Skin of body (tissue), 2 donors: Measurements from ENCODE around the gene FN1. TPM values are rescaled to one million over a fixed set of nuclear protein-coding genes. Genes with fewer than 3 reads are reported as not detected.
A peak's percentile ranks its signal among the peaks of the same experiment; 100 is the strongest.
"Not testable (repeated sequence)": the region's sequence is repeated elsewhere in the genome, so short reads cannot be mapped to it uniquely, and the experiment has no call there.

Experiments
- DNase-seq: peaks from one replicate; lab custom pipeline; 2025; lab: John Stamatoyannopoulos, UW
- total RNA-seq: library from RNA; depleted of rRNA; stranded (reverse); fragments of >200 nt; gene quantifications from one replicate; pipeline ENCODE4 v1.2.3, GENCODE V29; 2014

The FN1 gene
- total RNA-seq, 1 donor from 2014 or later = 394 TPM

- no peak for DNase-seq
Measured at GRCh38 chr2:215354771-215355695, 80.8 kb downstream of the FN1 start.

- no peak for DNase-seq
Measured at GRCh38 chr2:215352602-215353001, 83.3 kb downstream of the FN1 start.

- DNase-seq = no peak
Measured at GRCh38 chr2:215347878-215348277, 88.0 kb downstream of the FN1 start.

- no peak for DNase-seq
Measured at GRCh38 chr2:215338883-215339679, 96.8 kb downstream of the FN1 start.

GRCh38 chr2:215332872-215333595, 102.8 kb downstream of the FN1 start:
- DNase-seq = no peak

GRCh38 chr2:215328066-215328465, 107.8 kb downstream of the FN1 start:
- DNase-seq = no peak

GRCh38 chr2:215324811-215325210, 111.1 kb downstream of the FN1 start:
- no peak for DNase-seq

- DNase-seq = no peak
Measured at GRCh38 chr2:215320679-215321078, 115.2 kb downstream of the FN1 start.

- DNase-seq = no peak
Measured at GRCh38 chr2:215320102-215320501, 115.8 kb downstream of the FN1 start.

GRCh38 chr2:215319500-215319899, 116.4 kb downstream of the FN1 start:
- no peak for DNase-seq

- DNase-seq = no peak
Measured at GRCh38 chr2:215316336-215316735, 119.5 kb downstream of the FN1 start.

GRCh38 chr2:215315301-215315700, 120.6 kb downstream of the FN1 start:
- DNase-seq = no peak

GRCh38 chr2:215314896-215315295, 121.0 kb downstream of the FN1 start:
- DNase-seq = no peak

- DNase-seq = no peak
Measured at GRCh38 chr2:215313255-215313613, 122.6 kb downstream of the FN1 start.

GRCh38 chr2:215311625-215312396, 124.1 kb downstream of the FN1 start, which contains the start of gene ATIC:
Gene ATIC, plus strand, starts transcription at chr2:215312059. Its CDS starts 84 bp downstream, at chr2:215312143.
- peak; percentile 75 for DNase-seq

- not testable (repeated sequence) for DNase-seq
Measured at GRCh38 chr2:215311259-215311624, 124.6 kb downstream of the FN1 start.

Other genes with a start within 250 kb of the FN1 start
- gene ATIC, start 124.0 kb downstream of the FN1 start, total RNA-seq = 22.9 TPM